Transverse colon (tissue), 4 donors: Measurements from ENCODE around the gene CPVL. TPM values are rescaled to one million over a fixed set of nuclear protein-coding genes. Genes with fewer than 3 reads are reported as not detected.

ENCODE experiments used
- DNase-seq: peaks from one replicate; pipeline ENCODE4 v3.0.0-alpha.2; 2019
- H3K27ac ChIP-seq, 4 donors: fragments of 200-600 bp; sonication (generic); 2 replicates each; pipeline ENCODE4 v1.5.1; 2016 to 2018; ENCODE audit warnings: inconsistent platforms in 4 of 4
- H3K27me3 ChIP-seq: fragments of 200-600 bp; sonication (generic); 2 replicates; pipeline ENCODE4 v1.5.1; 2017; ENCODE audit warnings: inconsistent platforms
- H3K36me3 ChIP-seq, 4 donors: fragments of 200-600 bp; sonication (generic); 2 replicates each; pipeline ENCODE4 v1.5.1; 2017 to 2019; ENCODE audit warnings: inconsistent platforms in 4 of 4
- H3K4me1 ChIP-seq, 4 donors: fragments of 200-600 bp; sonication (generic); 2 replicates each; pipeline ENCODE4 v1.5.1; 2017 to 2020; ENCODE audit warnings: inconsistent platforms in 4 of 4
- H3K4me3 ChIP-seq, 4 donors: fragments of 200-600 bp; sonication (generic); 1 replicate in 1 of 4; 2 replicates in 3 of 4; pipeline versions ENCODE4 v1.5.1 to v1.6.1; 2017 to 2019; ENCODE audit warnings: inconsistent platforms in 4 of 4
- H3K9me3 ChIP-seq, 2 donors: fragments of 200-600 bp; sonication (generic); 2 replicates each; pipeline ENCODE4 v1.5.1; 2017 to 2019; ENCODE audit warnings: inconsistent platforms in 2 of 2
- CTCF ChIP-seq, 5 experiments: fragments of 200-600 bp in 3 of 5; fragments of 450-650 bp in 2 of 5; sonication (generic) in 3 of 5; IDR thresholded peaks; 1 replicate in 2 of 5; 2 replicates in 3 of 5; pipeline ENCODE4 v1.5.1; 2016 to 2017; ENCODE audit warnings: antibody characterized with exemption in 5 of 5, inconsistent platforms in 3 of 5, mild to moderate bottlenecking in 2 of 5, moderate library complexity in 1 of 5
- EP300 ChIP-seq: sonication (generic); formaldehyde crosslinking; IDR thresholded peaks from one replicate; pipeline ENCODE4 v1.6.1; 2017; ENCODE audit warnings: antibody characterized with exemption, low read depth
- POLR2A ChIP-seq: fragments of 450-650 bp; IDR thresholded peaks from one replicate; pipeline ENCODE4 v1.6.1; 2016; ENCODE audit warnings: antibody characterized with exemption, mild to moderate bottlenecking, moderate library complexity
- POLR2AphosphoS5 ChIP-seq, 3 donors: sonication (generic); formaldehyde crosslinking; IDR thresholded peaks; one replicate each; pipeline ENCODE4 v1.6.1; 2016; ENCODE audit warnings: antibody characterized with exemption in 3 of 3
- WGBS, 2 donors: methylation state at CpG; one replicate each; pipeline ENCODE4 v1.1.5; 2018; ENCODE audit warnings: low coverage in 1 of 2; 5-methylcytosine and 5-hydroxymethylcytosine counted together
- in situ Hi-C, 4 donors: fragments of 200-750 bp; cut with MboI; loops; one replicate each; pipeline versions ENCODE4 v1.15.0 to v1.15.1; 2017; ENCODE audit warnings: low sequenced_read_pairs in 3 of 4, low pct_ligation_motif_present in 1 of 4, low pct_unique_long_range_greater_than_20kb in 1 of 4
- intact Hi-C: fragments of 100-400 bp; cut with DNase I; formaldehyde crosslinking; loops from one replicate; pipeline ENCODE4 v1.15.1; 2023; ENCODE audit warnings: low total_unique reads
- total RNA-seq, 4 donors: library from RNA; depleted of rRNA; stranded (reverse); fragments of >200 nt; gene quantifications; one replicate each; pipeline ENCODE4 v1.1.0, GENCODE V29; 2016

The CPVL gene
- total RNA-seq, 4 donors from 2014 or later: 0.75 to 9.7 (median 4.8) TPM

GRCh38 chr7:29005829-29006228 lies 140.5 kb downstream of the CPVL start:
- intact Hi-C loops: no loop called here
- TF ChIP-seq POLR2AphosphoS5 (IDR thresholded peaks at IDR 0.05) (no peak), CTCF (IDR thresholded peaks at IDR 0.05) (no peak), EP300 (no peak)
- WGBS, 2 donors: 51 to 59% methylated on average over 2 to 3 of the region's 3 CpGs
- H3K9me3 ChIP-seq: no peaks in the 10 kb centered on the region
- in situ Hi-C loops: no loop called here
- no peaks in the 10 kb centered on the region for H3K4me1 ChIP-seq
- no peak overlapping the region for H3K27ac ChIP-seq
- no peak for DNase-seq
- no peaks in the 10 kb centered on the region for H3K36me3 ChIP-seq
- no peaks in the 10 kb centered on the region for H3K27me3 ChIP-seq
- H3K4me3 ChIP-seq: no peak overlapping the region

- Histone ChIP-seq H3K27ac (no peak overlapping the region), H3K9me3 (no peaks in the 10 kb centered on the region), H3K4me3 (no peak overlapping the region), H3K36me3 (no peaks in the 10 kb centered on the region), H3K4me1 (no peaks in the 10 kb centered on the region), H3K27me3 (no peaks in the 10 kb centered on the region)
- in situ Hi-C loops: no loop called here
- TF ChIP-seq POLR2A (no peak), EP300 (no peak), POLR2AphosphoS5 (IDR thresholded peaks at IDR 0.05) (no peak), CTCF (IDR thresholded peaks at IDR 0.05) (no peak)
- intact Hi-C loops: no loop called here
- 20 to 67% methylated on average over 1 of the region's 1 CpG for WGBS, 2 donors
- no peak for DNase-seq
These were observed 140.9 kb downstream of the CPVL start for GRCh38 chr7:29005406-29005805.

GRCh38 chr7:29003703-29004102 lies 142.6 kb downstream of the CPVL start:
- no peaks in the 10 kb centered on the region for H3K36me3 ChIP-seq
- H3K4me1 ChIP-seq: no peaks in the 10 kb centered on the region
- H3K27ac ChIP-seq: no peak overlapping the region
- no peak for DNase-seq
- intact Hi-C loops: no loop called here
- H3K4me3 ChIP-seq: no peak overlapping the region
- TF ChIP-seq POLR2AphosphoS5 (IDR thresholded peaks at IDR 0.05) (no peak), CTCF (IDR thresholded peaks at IDR 0.05) (no peak), POLR2A (no peak)
- in situ Hi-C loops: no loop called here
- H3K27me3 ChIP-seq: no peaks in the 10 kb centered on the region
- H3K9me3 ChIP-seq: no peaks in the 10 kb centered on the region
- 71 to 96% methylated on average over 1 to 5 of the region's 5 CpGs for WGBS, 2 donors

- Histone ChIP-seq H3K36me3 (no peaks in the 10 kb centered on the region), H3K27me3 (no peaks in the 10 kb centered on the region), H3K4me1 (no peaks in the 10 kb centered on the region), H3K4me3 (no peak overlapping the region), H3K9me3 (no peaks in the 10 kb centered on the region), H3K27ac (no peak overlapping the region)
- intact Hi-C loops (no loop called here), in situ Hi-C loops (no loop called here)
- TF ChIP-seq EP300: no peak
- TF ChIP-seq POLR2AphosphoS5 (IDR thresholded peaks at IDR 0.05): no peak
- no peak for TF ChIP-seq CTCF (IDR thresholded peaks at IDR 0.05)
- TF ChIP-seq POLR2A: no peak
- no peak for DNase-seq
- WGBS, 2 donors: 94 to 100% methylated on average over 2 of the region's 2 CpGs
These were observed 145.6 kb downstream of the CPVL start for GRCh38 chr7:29000717-29001076.
